HG02938 (cell line): Measurements from ENCODE around the gene HOXC13.

Experiments
- ATAC-seq: cut with Tn5 transposase; IDR thresholded peaks from one replicate; pipeline ENCODE4 v1.9.1; 2021; ENCODE audit warnings: mild to moderate bottlenecking, moderate library complexity; ENCODE audit not compliant: unreplicated experiment

Gene HOXC13

DNA sequence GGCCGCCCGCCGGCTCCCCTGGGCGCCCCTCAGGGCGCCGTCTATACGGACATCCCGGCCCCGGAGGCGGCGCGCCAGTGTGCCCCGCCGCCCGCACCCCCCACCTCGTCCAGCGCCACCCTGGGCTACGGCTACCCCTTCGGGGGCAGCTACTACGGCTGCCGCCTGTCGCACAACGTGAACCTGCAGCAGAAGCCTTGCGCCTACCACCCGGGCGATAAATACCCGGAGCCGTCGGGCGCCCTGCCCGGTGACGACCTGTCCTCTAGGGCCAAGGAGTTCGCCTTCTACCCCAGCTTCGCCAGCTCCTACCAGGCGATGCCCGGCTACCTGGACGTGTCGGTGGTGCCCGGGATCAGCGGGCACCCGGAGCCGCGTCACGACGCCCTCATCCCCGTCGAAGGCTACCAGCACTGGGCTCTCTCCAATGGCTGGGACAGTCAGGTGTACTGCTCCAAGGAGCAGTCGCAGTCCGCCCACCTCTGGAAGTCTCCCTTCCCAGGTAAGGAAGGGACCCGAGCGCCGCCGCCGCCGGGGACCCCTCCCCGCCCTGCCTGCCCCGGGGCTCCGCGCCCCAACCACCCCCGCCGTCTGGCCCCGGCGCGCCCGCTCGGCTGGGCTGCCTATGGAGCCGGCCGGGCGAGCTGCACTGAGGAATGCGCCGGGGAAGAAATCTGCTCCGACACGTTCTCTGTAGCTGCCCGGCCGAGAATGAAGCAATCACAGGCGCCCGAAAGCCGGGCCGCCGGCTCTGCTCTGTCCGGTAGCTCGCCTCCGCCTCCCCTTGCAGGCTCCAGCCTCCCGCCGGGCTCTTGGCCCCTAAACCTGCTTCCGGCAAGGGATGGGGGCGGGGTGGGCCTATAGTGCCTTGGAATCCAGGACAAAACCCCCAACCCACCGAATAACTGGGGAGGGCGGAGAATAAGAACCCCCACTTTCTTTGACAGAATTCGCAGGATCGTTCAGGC lies 794 bp downstream of the HOXC13 start:
- no peak for ATAC-seq

DNA sequence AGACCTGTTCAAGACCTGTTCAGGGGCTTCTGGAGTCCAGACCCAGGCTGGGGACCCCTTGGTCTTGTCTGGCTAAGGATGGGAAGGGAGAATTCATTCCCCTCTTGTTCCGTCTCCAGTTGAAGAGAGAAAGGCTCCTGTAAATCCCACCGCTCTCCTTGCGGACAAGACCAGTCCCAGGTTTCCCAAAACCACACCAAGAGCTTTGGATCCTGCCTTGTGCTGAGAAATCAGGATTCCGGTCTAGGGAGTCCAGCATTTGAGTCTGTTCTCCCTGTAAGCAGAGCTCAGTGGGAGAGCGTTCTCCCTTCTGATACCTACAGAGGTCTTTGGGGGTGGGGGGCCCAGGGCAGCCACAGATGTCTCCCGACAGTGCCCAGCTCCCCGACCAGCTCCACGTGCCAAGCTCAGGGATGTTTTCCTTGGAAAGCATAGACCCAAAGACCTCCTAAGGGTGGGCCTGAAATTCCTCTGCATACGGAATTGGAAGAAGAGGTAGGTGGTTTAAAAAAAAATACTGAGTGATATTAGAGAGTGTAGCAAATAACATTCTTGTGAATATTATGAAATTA lies 1.9 kb downstream of the HOXC13 start:
- no peak for ATAC-seq

- no peak for ATAC-seq
Observed at GRCh38 chr12:53941187-53941586, 2.6 kb downstream of the HOXC13 start.

GRCh38 chr12:53941750-53942149 lies 3.1 kb downstream of the HOXC13 start:
- no peak for ATAC-seq

DNA sequence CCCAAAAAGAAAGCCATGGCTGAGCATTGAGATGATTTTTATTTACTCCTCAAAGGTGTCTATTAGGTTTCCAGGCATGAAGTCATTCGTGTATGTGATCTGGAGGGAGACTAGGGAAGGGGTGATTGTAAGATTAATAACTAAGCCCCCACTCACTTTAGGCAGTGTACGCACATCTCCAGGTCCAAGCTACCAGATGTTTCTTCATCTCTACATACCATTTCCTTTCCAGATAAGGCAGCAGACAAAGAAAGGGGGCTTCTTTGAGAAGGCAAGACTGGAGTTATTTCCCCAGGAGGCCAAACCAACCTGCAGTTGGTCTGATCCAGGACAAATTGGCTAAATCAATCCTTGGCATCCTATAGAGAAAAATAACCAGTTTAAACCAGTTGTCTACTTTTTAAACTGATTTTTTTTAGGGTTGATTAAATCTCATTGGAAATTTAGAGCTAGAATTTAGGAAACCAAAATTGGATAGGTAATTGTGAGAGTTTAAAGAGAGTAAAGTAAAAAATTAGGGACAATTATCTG lies 3.9 kb downstream of the HOXC13 start:
- ATAC-seq: no peak

DNA sequence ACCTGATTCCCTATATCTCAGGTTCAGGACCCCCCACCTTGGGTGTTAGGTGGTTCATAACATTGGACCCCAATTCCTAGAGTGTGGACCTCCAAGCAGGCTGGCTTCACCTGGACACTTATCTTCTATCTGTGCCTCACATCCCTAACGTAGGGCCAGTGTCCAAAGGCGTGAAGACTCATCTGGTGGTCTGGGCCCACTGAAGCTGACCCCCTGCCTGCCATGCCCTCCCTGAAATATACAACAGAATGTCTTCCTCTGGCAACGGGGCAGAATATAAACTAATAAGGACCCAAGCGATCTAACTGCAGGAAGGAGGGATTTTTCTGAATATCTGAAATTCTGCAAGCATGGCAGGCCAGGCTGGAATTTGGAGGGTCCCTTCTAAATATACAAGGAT lies 5.6 kb downstream of the HOXC13 start:
- no peak for ATAC-seq

DNA sequence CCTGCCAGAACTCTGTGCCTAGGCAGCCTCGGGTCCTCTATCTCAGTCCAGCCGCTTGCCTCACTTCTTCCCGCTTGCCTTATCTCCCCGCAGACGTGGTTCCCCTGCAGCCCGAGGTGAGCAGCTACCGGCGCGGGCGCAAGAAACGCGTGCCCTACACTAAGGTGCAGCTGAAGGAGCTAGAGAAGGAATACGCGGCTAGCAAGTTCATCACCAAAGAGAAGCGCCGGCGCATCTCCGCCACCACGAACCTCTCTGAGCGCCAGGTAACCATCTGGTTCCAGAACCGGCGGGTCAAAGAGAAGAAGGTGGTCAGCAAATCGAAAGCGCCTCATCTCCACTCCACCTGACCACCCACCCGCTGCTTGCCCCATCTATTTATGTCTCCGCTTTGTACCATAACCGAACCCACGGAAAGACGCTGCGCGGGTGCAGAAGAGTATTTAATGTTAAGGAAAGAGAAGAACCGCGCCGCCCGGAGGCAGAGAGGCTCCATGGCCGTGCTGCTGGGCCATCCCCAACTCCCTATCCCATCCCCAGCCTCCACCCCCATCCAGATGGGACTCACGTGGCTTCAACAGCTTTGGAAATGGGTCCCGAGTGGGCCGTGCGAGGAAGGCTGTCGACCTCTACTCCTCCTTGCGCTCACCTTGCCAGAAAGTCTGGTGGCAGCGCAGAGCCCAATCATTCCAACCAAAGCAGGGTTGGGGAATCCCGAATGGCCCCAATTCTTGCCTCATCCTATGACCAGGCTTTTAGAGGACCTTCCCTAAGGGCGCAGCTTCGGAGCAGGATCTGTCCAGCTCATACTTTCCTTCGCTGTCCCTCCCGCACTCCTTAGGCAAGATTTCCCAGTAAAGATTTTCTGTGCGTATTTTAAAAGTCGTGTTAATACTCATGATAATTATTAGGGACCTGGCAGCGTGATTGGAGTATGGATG lies 6.5 kb downstream of the HOXC13 start:
- ATAC-seq: no peak

GRCh38 chr12:53947743-53948142 lies 9.1 kb downstream of the HOXC13 start:
- no peak for ATAC-seq

- no peak for ATAC-seq
Observed at GRCh38 chr12:53948650-53949593, 10.3 kb downstream of the HOXC13 start.

DNA sequence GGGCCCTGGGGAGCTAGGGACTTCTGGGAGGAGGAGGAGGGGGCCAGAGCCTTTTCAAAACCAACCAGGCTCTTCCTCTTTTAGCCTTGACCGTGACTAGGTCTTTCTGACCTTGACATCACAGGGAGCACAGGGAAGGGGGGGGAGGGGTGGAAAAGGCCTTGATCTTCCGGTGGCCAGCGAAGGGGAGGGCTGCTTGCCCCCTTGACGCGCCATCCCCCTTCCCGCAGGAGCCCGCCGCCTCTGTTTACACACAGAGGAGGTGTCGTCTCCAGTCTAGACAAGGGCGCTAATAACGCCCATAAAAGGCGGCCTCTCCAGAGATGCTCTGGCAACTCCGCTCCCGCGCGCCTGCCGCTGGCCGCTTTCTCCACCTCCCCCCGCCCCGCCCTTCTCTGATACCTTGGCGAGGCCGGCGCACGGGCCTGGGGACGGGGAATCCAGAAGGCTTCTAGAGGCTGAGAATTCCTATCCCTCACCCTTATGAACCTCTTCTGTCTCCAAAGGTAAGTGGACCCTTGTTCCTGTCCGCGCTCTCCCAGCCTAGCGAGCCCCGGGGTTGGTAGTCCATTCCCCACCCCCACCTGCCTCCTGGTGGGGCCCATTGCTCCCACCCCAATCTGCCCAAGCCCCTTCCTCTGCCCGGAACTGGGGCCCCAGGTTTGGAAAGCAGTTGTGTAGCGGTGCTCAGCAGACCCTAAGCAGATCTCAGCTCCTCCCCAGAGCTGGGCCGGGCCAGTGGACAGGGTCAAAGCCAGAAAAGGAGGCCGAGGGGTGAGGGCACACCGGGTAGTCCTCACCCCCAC lies 11.2 kb downstream of the HOXC13 start:
- ATAC-seq: no peak

- no peak for ATAC-seq
Observed at GRCh38 chr12:53950437-53950773, 11.8 kb downstream of the HOXC13 start.

- ATAC-seq: no peak
Observed at GRCh38 chr12:53950789-53951576, 12.4 kb downstream of the HOXC13 start.

DNA sequence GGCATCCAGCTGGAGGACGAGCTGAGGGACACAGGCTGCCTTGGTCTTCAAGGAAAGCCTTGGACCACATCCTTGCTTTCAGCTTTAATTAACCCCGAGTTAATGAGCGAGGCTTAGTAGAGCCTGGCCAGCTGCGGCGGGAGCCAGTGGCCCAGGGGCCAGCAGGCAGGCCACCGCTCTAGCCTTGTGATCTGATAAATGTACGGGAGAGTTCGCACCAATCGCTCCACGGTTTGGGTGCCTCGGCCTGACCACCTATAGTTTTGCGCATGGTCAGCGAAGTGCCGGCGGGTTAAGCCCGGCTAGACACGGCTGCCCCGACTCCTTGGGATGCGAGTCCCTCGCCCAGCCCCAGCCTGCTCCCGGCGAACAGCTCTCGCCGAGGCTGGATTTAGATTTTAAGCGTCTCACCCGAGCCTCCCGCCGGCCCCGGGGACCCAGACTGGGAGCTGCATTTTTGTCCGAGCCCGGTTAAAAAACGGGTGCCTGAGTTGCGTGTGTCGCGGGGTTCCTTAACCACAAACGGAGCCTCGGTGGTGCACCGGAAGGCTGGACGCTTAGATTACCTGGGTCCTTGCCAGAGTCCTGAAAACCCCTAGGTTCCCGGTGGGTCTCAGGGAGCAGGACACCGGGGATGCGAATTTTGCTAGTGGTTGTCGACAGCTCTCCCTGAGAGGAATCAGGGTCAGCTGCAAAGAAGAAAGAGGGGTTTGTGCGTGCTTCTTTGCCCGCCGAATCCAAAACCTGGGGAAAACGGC lies 13.1 kb downstream of the HOXC13 start:
- ATAC-seq: no peak

DNA sequence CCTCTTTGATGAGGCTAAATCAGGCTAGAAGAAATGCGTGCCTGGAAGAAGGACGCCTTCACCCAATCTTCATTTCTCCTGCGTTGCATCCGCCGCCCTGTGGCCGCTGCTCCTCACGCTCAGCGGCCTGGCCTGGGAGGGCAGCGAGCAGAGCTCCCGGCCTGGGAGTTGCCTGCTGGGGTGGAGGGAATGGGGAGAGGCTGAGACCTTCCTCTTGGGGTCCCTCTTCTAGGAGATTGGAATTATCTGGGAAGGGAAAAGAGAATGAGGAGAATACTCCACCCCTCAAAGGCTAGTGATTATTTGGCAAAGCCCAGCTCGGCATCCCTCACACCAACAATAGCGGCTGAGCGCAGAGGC lies 13.7 kb downstream of the HOXC13 start:
- no peak for ATAC-seq

- ATAC-seq: no peak
Observed at GRCh38 chr12:53952871-53953734, 14.5 kb downstream of the HOXC13 start.

- no peak for ATAC-seq
Observed at GRCh38 chr12:53953831-53954693, 15.4 kb downstream of the HOXC13 start.
